ENCODE results near the gene PCSK1. TPM values are rescaled to one million over a fixed set of nuclear protein-coding genes. Genes with fewer than 3 reads are reported as not detected.

Gene PCSK1
- total RNA-seq, 1 experiment from 2014 or later = 4.5 TPM

GRCh38 chr5:96388176-96388575 lies 44.9 kb downstream of the PCSK1 start:
- Mint-ChIP-seq H3K4me1 (peaks cover 21% of the 10 kb centered on the region), H3K27ac (no peak overlapping the region), H3K36me3 (no peaks in the 10 kb centered on the region), H3K9me3 (0 out of 2 replicates have a peak, but pooled peaks cover 3% of the 10 kb centered on the region), H3K4me3 (no peak overlapping the region), H3K27me3 (ENCODE audit: low read depth) (no peaks in the 10 kb centered on the region)
- POLR2A ChIA-PET = no interaction called here
- CTCF ChIA-PET = no interaction called here
- DNase-seq (ENCODE audit: low spot score) (no peak), ATAC-seq (no peak)
- no peak for TF ChIP-seq TP53 (CRISPR knock-in tag; IDR thresholded peaks at IDR 0.05)
- no peak for TF ChIP-seq GABPB1 (CRISPR knock-in tag; IDR thresholded peaks at IDR 0.05)
- no peak for TF ChIP-seq TEAD1 (CRISPR knock-in tag; IDR thresholded peaks at IDR 0.05)
- no peak for TF ChIP-seq E2F5 (CRISPR knock-in tag; IDR thresholded peaks at IDR 0.05)
- no peak for TF ChIP-seq USF2 (CRISPR knock-in tag; IDR thresholded peaks at IDR 0.05)
- no peak for TF ChIP-seq OVOL2 (CRISPR knock-in tag; IDR thresholded peaks at IDR 0.05; ENCODE audit: borderline replicate concordance)
- TF ChIP-seq KAT7 (CRISPR knock-in tag; IDR thresholded peaks at IDR 0.05; ENCODE audit: borderline replicate concordance) = no peak
- TF ChIP-seq ZNF671 (CRISPR knock-in tag; IDR thresholded peaks at IDR 0.05) = no peak
- no peak for TF ChIP-seq NR1H2 (CRISPR knock-in tag; IDR thresholded peaks at IDR 0.05)
- TF ChIP-seq IRF1 (CRISPR knock-in tag; IDR thresholded peaks at IDR 0.05) = no peak
- TF ChIP-seq FOXP4 (CRISPR knock-in tag; IDR thresholded peaks at IDR 0.05) = no peak
- TF ChIP-seq MLX (CRISPR knock-in tag; IDR thresholded peaks at IDR 0.05) = no peak

GRCh38 chr5:96387616-96388015 lies 45.4 kb downstream of the PCSK1 start:
- Mint-ChIP-seq H3K4me1 (peaks cover 21% of the 10 kb centered on the region), H3K4me3 (no peak overlapping the region), H3K36me3 (no peaks in the 10 kb centered on the region), H3K9me3 (0 out of 2 replicates have a peak, but pooled peaks cover 3% of the 10 kb centered on the region), H3K27ac (no peak overlapping the region), H3K27me3 (ENCODE audit: low read depth) (no peaks in the 10 kb centered on the region)
- no peak for TF ChIP-seq ZNF263 (CRISPR knock-in tag; IDR thresholded peaks at IDR 0.05; ENCODE audit: low read depth)
- no peak for TF ChIP-seq JUN (CRISPR knock-in tag; IDR thresholded peaks at IDR 0.05)
- no peak for TF ChIP-seq GABPB1 (CRISPR knock-in tag; IDR thresholded peaks at IDR 0.05)
- TF ChIP-seq ZSCAN18 (CRISPR knock-in tag; IDR thresholded peaks at IDR 0.05) = no peak
- no peak for TF ChIP-seq KAT7 (CRISPR knock-in tag; IDR thresholded peaks at IDR 0.05; ENCODE audit: borderline replicate concordance)
- TF ChIP-seq SMAD3 (CRISPR knock-in tag; IDR thresholded peaks at IDR 0.05; ENCODE audit: borderline replicate concordance) = no peak
- TF ChIP-seq PRDM15 (CRISPR knock-in tag; IDR thresholded peaks at IDR 0.05) = no peak
- TF ChIP-seq TP53 (CRISPR knock-in tag; IDR thresholded peaks at IDR 0.05) = no peak
- no peak for TF ChIP-seq OVOL2 (CRISPR knock-in tag; IDR thresholded peaks at IDR 0.05; ENCODE audit: borderline replicate concordance)
- TF ChIP-seq GTF2I (CRISPR knock-in tag; conservative IDR thresholded peaks at IDR 0.05) = no peak
- TF ChIP-seq ATF6 (CRISPR knock-in tag; IDR thresholded peaks at IDR 0.05) = no peak
- no peak for TF ChIP-seq IRF2 (CRISPR knock-in tag; IDR thresholded peaks at IDR 0.05; ENCODE audit: borderline replicate concordance, low read depth)
- no peak for TF ChIP-seq E2F5 (CRISPR knock-in tag; IDR thresholded peaks at IDR 0.05)
- TF ChIP-seq TCF7 (CRISPR knock-in tag; IDR thresholded peaks at IDR 0.05; ENCODE audit: low read depth) = no peak
- no peak for TF ChIP-seq NR1H2 (CRISPR knock-in tag; IDR thresholded peaks at IDR 0.05)
- DNase-seq (ENCODE audit: low spot score) (no peak), ATAC-seq (no peak)
- POLR2A ChIA-PET = no interaction called here
- CTCF ChIA-PET = no interaction called here

Data from WTC11 (cell line).